ENCODE data around the gene KLHL33.

DNA sequence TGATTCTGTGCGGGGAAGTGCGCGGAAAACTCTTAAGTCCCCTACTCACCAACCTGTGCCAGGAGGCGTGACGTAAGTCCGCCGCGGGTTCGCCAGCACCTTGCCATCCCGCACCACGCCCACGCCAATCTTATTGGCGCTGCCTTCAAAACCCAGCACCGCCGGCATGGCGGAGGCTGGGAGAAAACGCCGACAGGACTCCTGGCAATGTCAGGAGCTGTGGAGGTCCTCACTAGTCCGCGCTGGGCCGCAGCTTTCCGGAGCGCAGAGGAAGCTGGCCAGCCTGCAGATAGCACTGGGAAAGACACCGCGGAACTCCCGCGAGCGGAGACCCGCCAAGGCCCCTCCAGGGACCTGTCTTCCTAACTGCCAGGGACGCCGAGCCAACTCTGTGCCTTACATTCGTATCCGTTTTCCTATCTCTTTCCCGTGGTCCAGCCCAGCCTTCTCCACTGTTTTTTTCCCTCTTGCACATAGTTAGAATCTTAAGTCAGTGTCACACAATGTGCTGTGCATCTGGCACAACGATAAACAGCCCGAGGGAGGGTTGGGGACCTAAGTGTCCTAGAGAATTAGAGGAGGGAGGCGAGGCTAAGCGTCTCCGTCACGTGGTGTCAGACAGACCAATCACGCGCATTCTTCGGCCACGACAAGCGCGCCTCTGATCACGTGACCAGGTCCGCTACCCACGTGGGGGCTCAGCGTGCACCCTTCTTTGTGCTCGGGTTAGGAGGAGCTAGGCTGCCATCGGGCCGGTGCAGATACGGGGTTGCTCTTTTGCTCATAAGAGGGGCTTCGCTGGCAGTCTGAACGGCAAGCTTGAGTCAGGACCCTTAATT, 18.8 kb upstream of the KLHL33 start, which contains the start of the genes APEX1 and OSGEP:
- TF ChIP-seq CTCF (IDR thresholded peaks at IDR 0.05) (peak in 1 of 5 experiments; percentile 15), POLR2AphosphoS5 (IDR thresholded peaks at IDR 0.05) (peak; percentile 91 to 97 (median 92)), POLR2A (IDR thresholded peaks at IDR 0.05) (peak; percentile 93)
